Amygdala (tissue), 56 donors: ENCODE results near the gene SP3.
A peak's percentile ranks its signal among the peaks of the same experiment; 100 is the strongest.

Experiments
- DNase-seq, 56 donors: peaks; one replicate each; lab custom pipeline; 2025; lab: John Stamatoyannopoulos, UW

The SP3 gene

DNA sequence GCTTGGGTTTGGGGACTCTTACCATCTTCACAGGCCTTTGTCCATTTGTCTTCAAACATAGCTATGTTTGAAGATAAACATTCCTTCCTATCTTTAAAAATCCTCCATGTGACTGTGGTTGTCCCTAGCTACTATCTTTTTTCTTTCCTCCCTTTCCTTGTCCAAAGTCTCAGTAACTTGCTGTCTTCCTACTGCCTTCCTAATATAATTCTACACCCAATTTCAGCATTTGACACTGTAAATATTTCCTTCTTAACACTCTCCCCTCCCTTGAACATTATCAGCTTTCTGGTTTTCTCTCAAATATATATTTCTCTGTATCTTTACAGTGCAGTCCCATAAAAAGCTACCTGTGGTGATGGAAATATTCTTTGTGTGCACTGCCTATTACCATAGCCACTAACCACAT is 5.3 kb upstream of the SP3 start:
- DNase-seq, result no peak

DNA sequence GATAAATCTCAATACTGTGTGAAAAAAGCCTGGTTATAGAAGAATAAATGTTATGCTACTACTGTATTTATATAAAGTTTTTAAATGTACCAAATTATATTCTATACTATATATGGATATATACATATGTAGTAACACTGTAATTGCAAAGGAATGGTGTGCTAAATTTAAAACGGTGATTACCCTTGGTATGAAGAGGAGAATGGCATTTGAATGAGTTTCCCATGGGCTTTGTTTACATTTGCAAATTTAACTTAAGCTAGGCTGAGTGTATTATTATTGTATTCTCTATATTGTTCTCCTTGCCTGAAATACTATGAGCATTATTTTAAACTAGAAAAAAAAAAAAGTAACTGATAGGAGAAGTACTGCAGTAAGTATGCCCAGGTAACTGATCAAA is 4.7 kb upstream of the SP3 start:
- no peak for DNase-seq

GRCh38 chr2:173968551-173968950 is 3.4 kb upstream of the SP3 start:
- no peak for DNase-seq

DNA sequence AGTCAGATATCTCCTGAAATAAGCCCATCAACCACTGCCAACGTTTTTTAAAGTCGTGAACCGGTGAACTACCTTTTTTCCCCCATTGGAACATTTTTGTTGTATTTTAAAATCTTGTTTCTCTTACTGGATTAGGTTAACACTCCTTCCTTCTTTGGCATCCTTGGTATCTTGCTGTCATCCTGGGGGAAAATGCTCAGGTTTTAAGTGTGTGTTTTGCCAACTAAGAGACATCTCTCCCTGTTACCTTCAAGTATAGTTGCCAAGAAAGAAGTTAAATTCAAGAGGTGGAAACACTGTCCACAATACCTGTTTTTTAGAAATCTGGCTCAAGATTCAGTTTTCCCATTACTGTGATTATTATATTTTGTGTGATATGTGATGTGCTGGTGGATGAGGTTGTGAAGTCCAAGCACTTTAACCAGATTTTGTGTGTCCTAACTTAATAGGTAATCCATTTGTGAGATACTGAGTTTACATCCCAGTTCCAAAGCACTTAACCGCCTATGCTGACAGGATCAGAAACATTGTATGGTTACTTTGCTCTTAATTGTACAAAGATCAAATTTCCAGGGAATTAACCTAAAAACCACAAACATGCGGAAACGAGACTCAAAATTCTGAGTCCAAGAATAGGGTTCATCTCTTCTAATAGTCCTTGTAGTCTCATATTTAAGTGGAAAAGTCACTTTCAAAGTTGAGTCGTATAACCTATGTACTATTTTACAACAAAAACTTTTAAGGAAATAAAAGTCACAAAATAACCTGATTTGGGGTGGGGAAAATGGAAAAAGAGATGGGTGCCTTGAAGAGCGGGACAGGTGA is 1.3 kb upstream of the SP3 start:
- DNase-seq, result no peak

GRCh38 chr2:173964565-173965371 is 405 bp downstream of the SP3 start:
- peak in 55 of 56 donors; percentile 20 to 92 (median 78) for DNase-seq

DNA sequence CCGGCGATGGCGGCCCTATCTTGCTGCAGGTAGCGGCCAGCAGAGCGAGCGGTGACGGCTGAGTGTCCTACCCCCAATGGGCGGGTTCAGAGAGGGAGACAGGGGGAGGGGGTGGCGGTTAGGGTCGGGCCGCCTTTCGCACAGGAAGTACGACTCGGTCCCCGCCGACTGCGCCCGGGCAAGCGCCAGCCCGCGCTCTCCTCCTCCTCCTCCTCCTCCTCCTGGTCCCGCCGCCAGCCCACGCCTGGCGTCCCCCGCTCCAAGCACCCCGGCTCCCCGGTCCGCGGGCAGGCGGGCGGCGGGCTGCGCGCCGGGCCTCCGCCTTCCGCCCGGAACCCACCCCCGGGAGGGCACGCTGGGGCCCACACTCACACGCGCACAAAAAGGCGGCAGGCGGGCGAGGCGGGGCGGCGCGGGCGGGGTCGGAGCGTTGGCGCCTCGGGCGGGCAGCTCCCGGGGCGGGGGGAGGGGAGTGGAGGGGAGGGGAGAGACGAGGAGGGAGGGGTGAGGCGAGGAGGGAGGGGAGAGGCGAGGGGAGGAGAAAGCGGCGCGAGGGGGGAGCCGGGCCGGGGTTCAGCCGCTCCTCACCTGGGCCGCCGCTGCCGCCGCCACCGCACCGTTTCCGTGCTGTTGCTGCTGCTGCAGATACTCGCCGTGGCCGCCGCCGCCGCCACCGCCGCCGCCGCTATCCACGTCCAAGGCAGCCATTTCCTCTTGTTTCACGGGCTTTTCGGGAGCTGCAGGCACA is 1.2 kb downstream of the SP3 start:
- DNase-seq, result peak in 55 of 56 donors; percentile 45 to 94 (median 88)

DNA sequence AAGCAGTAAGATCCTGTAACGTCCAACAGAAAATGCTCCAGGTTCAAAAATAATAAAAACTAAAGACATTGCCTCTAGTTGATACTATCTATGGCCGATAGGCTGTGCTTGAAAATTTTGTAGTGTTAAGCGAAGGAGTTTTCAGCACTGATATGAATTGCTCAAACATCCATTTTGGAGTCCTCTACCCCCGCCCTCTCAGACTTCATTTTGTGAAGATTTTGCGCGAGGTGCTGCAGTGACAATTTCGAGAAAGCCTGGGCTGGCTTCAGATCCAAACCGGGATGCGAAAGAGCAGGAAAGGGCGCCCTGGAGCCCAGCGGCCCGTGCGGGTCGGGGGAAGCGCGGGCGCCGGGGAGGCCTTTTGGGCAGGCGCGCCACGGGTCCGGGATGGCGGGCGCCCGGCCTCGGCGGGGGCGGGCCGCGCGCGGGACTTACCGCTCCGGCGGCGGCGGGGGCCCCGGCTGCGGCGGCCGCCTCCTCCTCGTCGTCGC is 1.8 kb downstream of the SP3 start:
- DNase-seq, result peak in 20 of 56 donors; percentile 8 to 77 (median 50)

DNA sequence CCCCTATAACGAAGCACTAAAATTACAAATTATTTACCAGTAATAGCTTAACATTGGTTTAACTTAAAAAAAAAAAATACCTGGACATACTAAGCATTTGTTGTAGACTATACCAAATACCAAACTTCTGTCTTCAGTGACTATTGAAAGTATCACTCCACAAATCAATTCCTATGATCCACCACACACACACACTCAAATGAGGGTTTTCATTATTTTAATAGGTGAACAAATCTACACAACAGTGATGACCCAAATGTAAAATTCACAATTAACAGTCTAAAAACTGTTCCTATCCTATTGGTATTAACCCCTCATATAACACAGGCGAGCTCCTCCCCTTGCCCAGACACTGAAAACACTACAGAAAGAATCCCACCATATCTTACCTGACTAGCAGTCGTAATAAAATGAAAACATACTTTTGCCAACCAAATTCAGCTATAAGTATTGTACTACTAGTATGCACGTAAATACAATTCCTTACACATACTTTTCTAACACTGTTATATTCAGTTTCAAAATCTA is 2.5 kb downstream of the SP3 start:
- DNase-seq, result no peak

DNA sequence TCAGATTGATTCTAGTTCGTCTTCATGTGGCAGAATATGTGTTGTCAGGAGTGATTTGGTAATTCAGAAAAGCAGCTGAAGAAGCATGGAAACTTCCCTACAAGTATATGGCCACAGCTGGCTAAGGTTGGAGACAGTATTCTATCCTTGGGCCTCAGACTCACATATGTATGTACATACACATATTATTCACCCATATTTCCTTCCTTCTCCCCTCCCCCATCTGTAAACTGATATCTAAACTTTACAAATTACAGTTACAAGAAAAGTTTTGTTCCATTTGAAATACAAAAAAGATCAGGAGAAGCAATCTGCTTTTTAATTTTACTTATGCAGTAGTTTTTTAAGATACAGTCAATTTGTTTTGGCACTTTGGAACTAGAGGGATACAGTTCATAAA is 3.1 kb downstream of the SP3 start:
- DNase-seq, result no peak

- no peak for DNase-seq
These were observed 3.8 kb downstream of the SP3 start for GRCh38 chr2:173961346-173961705.

GRCh38 chr2:173959909-173960308 is 5.3 kb downstream of the SP3 start:
- DNase-seq, result no peak

- DNase-seq, result no peak
These were observed 5.8 kb downstream of the SP3 start for GRCh38 chr2:173959358-173959884.

GRCh38 chr2:173958198-173958846 is 6.9 kb downstream of the SP3 start:
- DNase-seq, result no peak

GRCh38 chr2:173957517-173957916 is 7.7 kb downstream of the SP3 start:
- no peak for DNase-seq

DNA sequence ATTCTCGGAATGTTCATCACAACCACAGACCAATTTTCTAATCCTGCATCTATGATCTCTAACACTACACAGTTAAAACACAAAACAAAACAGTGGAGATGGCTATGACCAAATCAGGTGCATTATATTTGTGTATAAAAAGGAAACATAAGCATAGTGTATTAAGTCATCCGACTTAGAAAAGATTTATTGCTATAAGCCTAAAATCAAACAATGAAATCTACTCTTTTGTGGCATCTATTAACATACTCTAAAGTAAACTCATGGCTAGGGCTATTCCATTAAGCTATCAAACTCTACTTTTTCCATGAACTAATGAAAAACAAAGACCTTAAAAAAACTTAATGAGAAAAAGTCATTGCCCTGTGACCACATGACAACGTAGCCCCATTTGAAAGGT is 8.7 kb downstream of the SP3 start:
- no peak for DNase-seq

- DNase-seq, result no peak
These were observed 9.3 kb downstream of the SP3 start for GRCh38 chr2:173955867-173956266.

DNA sequence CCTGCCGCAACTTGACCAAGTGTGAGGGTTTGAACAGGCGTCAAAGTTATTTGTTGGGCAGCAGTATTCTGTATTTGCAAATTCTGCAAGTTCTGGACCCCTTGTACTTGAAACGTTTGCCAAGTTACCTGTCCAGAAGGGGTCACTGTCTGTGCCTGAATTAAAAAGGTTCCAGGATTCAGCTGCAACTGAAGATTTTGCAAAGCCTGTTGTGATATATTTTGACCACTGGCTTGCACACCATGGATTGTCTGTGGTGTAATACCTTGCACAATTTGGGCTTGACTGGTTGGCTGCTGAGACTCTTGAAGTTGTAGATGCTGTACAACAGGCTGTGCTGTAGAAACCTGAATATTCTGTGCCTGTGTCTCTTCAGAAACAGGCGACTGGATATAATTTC is 10.2 kb downstream of the SP3 start:
- no peak for DNase-seq

DNA sequence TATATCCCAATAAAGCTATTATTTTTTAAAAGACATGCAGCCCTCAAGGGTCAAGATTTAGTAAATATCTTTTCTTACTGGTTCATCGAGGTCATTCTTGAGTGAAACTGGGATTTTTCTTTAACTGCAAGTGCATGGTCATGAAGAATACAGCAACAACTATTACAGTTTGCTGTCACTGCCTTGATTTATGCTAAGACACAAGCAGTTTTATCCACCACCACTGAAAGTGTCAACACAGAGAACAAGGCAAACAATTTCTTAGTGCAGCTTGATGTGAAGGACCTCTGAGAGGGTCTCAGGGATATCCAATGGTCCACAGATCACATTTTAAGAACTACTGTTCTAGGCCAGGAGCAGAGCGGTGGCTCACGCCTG is 12.1 kb downstream of the SP3 start:
- DNase-seq, result no peak

DNA sequence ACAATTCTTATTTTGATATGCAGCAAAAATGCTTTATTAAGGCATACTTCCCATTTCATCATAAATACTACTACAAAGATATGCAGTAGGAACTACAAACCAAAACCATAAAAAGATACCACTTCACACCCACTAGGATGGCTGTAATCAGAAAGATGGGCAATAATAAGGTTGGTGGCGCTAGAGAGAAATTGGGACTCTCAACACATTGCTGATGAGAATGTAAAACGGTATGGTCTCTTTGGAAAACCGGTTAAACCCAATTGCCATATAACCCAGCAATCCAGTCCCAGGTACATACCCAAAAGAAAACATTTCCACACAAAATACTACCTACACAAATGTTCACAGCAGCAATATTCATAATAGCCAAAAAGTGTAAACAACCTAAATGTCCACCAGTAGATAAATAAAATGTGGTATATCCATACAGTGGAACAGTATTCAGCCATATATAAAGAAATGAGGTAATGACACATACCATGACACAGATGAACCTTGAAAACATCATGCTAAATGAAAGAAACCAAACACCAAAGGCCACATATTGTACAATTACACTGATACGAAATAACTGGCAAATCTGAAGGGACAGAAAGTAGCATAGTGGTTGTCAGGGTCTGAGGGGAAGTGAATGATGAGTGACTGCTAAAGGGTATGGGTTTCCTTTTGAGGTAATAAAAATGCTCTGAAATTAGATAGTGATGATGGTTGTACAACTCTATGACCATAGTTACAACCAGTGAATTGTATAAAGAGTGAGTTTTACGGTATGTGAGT is 12.7 kb downstream of the SP3 start:
- no peak for DNase-seq
